ENCODE measurements around the gene MATN3. TPM values are rescaled to one million over a fixed set of nuclear protein-coding genes. Genes with fewer than 3 reads are reported as not detected.

MATN3 gene
- total and polyA plus RNA-seq, 2 of the 8 experiments (the other 6 are each of a cell fraction or from before 2014, with no cell fraction given), result 3.0 to 9.9 TPM

DNA sequence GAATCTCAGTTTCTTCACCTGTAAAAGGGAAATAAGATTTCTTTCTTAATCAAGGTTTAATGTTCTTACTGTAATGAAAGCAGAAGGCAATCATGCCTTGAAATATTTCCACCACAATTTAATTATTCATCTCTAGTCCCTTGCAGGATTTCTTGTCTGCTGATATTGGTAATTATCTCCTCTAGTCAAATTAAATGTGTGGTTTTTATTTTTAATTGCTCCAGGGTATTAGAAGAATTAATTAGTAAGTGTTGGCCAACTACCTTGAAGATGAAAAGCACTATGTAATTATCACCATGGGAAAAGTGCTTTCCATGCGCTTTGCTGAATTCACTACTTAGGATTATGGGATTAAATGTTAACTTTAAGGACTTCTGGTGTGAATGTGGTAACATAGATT, 47.6 kb upstream of the MATN3 start (continued):
- TF ChIP-seq NANOG (IDR thresholded peaks at IDR 0.05; ENCODE audit: insufficient read depth, low read depth, low read length, poor library complexity, severe bottlenecking) (no peak), EP300 (IDR thresholded peaks at IDR 0.05; ENCODE audit: borderline replicate concordance in 1 of 2, low read depth in 2 of 2, low read length in 2 of 2) (no peak)

Data from H1 (cell line).